Esophagus squamous epithelium (tissue), 5 donors: ENCODE results near the gene DENND1A. TPM values are rescaled to one million over a fixed set of nuclear protein-coding genes. Genes with fewer than 3 reads are reported as not detected.

ENCODE experiments used
- DNase-seq: peaks from one replicate; lab custom pipeline; 2025; lab: John Stamatoyannopoulos, UW
- H3K27ac ChIP-seq, 4 donors: fragments of 200-600 bp; sonication (generic); one replicate each; pipeline ENCODE4 v1.5.1; 2016 to 2019; ENCODE audit warnings: mild to moderate bottlenecking in 1 of 4
- H3K27me3 ChIP-seq, 4 donors: fragments of 200-600 bp; sonication (generic); 1 replicate in 3 of 4; 2 replicates in 1 of 4; pipeline versions ENCODE4 v1.5.1 to v1.6.0; 2017 to 2021; ENCODE audit warnings: antibody characterized with exemption in 1 of 4
- H3K36me3 ChIP-seq, 3 donors: fragments of 200-600 bp; sonication (generic); one replicate each; pipeline ENCODE4 v1.5.1; 2016 to 2019
- H3K4me1 ChIP-seq, 3 donors: fragments of 200-600 bp; sonication (generic); one replicate each; pipeline ENCODE4 v1.5.1; 2017 to 2019
- H3K4me3 ChIP-seq, 4 donors: fragments of 200-600 bp; sonication (generic); 1 replicate in 3 of 4; 2 replicates in 1 of 4; pipeline ENCODE4 v1.5.1; 2016 to 2019; ENCODE audit warnings: mild to moderate bottlenecking in 2 of 4, moderate library complexity in 1 of 4
- H3K9me3 ChIP-seq, 3 donors: fragments of 200-600 bp; sonication (generic); one replicate each; pipeline ENCODE4 v1.5.1; 2016 to 2019
- CTCF ChIP-seq, 6 experiments: fragments of 450-650 bp in 4 of 6; fragments of 200-600 bp in 2 of 6; sonication (generic) in 2 of 6; IDR thresholded peaks; one replicate each; pipeline ENCODE4 v1.5.1; 2016 to 2019; ENCODE audit warnings: antibody characterized with exemption in 6 of 6, mild to moderate bottlenecking in 4 of 6, moderate library complexity in 4 of 6
- POLR2A ChIP-seq, 4 donors: fragments of 450-650 bp; IDR thresholded peaks; one replicate each; pipeline ENCODE4 v1.6.1; 2017; ENCODE audit warnings: antibody characterized with exemption in 4 of 4, mild to moderate bottlenecking in 4 of 4, moderate library complexity in 3 of 4
- WGBS, 2 donors: methylation state at CpG; one replicate each; pipeline ENCODE4 v1.1.5; 2018; 5-methylcytosine and 5-hydroxymethylcytosine counted together
- intact Hi-C: fragments of 100-400 bp; cut with DNase I; formaldehyde crosslinking; loops from one replicate; pipeline ENCODE4 v1.15.0; 2022
- total RNA-seq, 4 donors: library from RNA; depleted of rRNA; stranded (reverse); fragments of >200 nt; gene quantifications; one replicate each; pipeline ENCODE4 v1.1.0, GENCODE V29; 2016
- donor health status: DM: yes; HTN: yes; CAD: no.

Gene DENND1A
- total RNA-seq, 4 donors from 2014 or later: 5.3 to 16.0 (median 12.9) TPM

GRCh38 chr9:123974471-123974870 is 44.5 kb upstream of the DENND1A start:
- intact Hi-C loops: no loop called here

GRCh38 chr9:123973590-123974223 is 43.8 kb upstream of the DENND1A start:
- H3K9me3 ChIP-seq: no peaks in the 10 kb centered on the region
- no peak overlapping the region for H3K27ac ChIP-seq
- TF ChIP-seq POLR2A (IDR thresholded peaks at IDR 0.05) (no peak), CTCF (IDR thresholded peaks at IDR 0.05) (no peak)
- H3K4me1 ChIP-seq: no peaks in the 10 kb centered on the region
- H3K4me3 ChIP-seq: no peak overlapping the region
- WGBS, 2 donors: 89% methylated on average over 9 of the region's 9 CpGs
- no peak for DNase-seq
- peaks cover 0 to 49% (median 0%) of the 10 kb centered on the region in 4 donors for H3K27me3 ChIP-seq
- no peaks in the 10 kb centered on the region for H3K36me3 ChIP-seq
- intact Hi-C loops: no loop called here

More at GRCh38 chr9:123974471-123974870, 44.5 kb upstream of the DENND1A start:
- Histone ChIP-seq H3K4me3 (no peak overlapping the region), H3K27ac (no peak overlapping the region), H3K36me3 (no peaks in the 10 kb centered on the region), H3K9me3 (no peaks in the 10 kb centered on the region), H3K4me1 (no peaks in the 10 kb centered on the region), H3K27me3 (peaks cover 0 to 48% (median 0%) of the 10 kb centered on the region in 4 donors)
- TF ChIP-seq CTCF (IDR thresholded peaks at IDR 0.05) (no peak), POLR2A (IDR thresholded peaks at IDR 0.05) (no peak)
- 20 to 33% methylated on average over 1 of the region's 12 CpGs for WGBS, 2 donors
- no peak for DNase-seq

GRCh38 chr9:123972618-123973017 is 42.7 kb upstream of the DENND1A start:
- peaks cover 0 to 59% (median 0%) of the 10 kb centered on the region in 4 donors for H3K27me3 ChIP-seq
- 94% methylated on average over 8 of the region's 8 CpGs for WGBS, 2 donors
- H3K4me3 ChIP-seq: no peak overlapping the region
- no peaks in the 10 kb centered on the region for H3K4me1 ChIP-seq
- H3K27ac ChIP-seq: no peak overlapping the region
- H3K36me3 ChIP-seq: no peaks in the 10 kb centered on the region
- intact Hi-C loops: no loop called here
- TF ChIP-seq CTCF (IDR thresholded peaks at IDR 0.05) (no peak), POLR2A (IDR thresholded peaks at IDR 0.05) (no peak)
- DNase-seq: no peak
- H3K9me3 ChIP-seq: no peaks in the 10 kb centered on the region

GRCh38 chr9:123967323-123967722 is 37.4 kb upstream of the DENND1A start:
- H3K9me3 ChIP-seq: no peaks in the 10 kb centered on the region
- TF ChIP-seq CTCF (IDR thresholded peaks at IDR 0.05) (no peak), POLR2A (IDR thresholded peaks at IDR 0.05) (no peak)
- intact Hi-C loops: no loop called here
- DNase-seq: no peak
- peaks cover 0 to 55% (median 0%) of the 10 kb centered on the region in 4 donors for H3K27me3 ChIP-seq
- no peak overlapping the region for H3K27ac ChIP-seq
- no peaks in the 10 kb centered on the region for H3K4me1 ChIP-seq
- H3K4me3 ChIP-seq: no peak overlapping the region
- H3K36me3 ChIP-seq: no peaks in the 10 kb centered on the region

- H3K36me3 ChIP-seq: no peaks in the 10 kb centered on the region
- no peaks in the 10 kb centered on the region for H3K4me1 ChIP-seq
- no peak for DNase-seq
- TF ChIP-seq CTCF (IDR thresholded peaks at IDR 0.05): no peak
- TF ChIP-seq POLR2A (IDR thresholded peaks at IDR 0.05): no peak
- no peak overlapping the region for H3K27ac ChIP-seq
- intact Hi-C loops: no loop called here
- no peak overlapping the region for H3K4me3 ChIP-seq
- H3K27me3 ChIP-seq: peaks cover 0 to 62% (median 0%) of the 10 kb centered on the region in 4 donors
- no peaks in the 10 kb centered on the region for H3K9me3 ChIP-seq
- WGBS, 2 donors: 63 to 67% methylated on average over 8 of the region's 8 CpGs
Measured at GRCh38 chr9:123965801-123966686, 36.1 kb upstream of the DENND1A start.
